Keratinocyte (primary cell): Measurements from ENCODE around the gene MDM4. TPM values are rescaled to one million over a fixed set of nuclear protein-coding genes. Genes with fewer than 3 reads are reported as not detected.
"Not testable (repeated sequence)": the region's sequence is repeated elsewhere in the genome, so short reads cannot be mapped to it uniquely, and the experiment has no call there.

ENCODE experiments used
- DNase-seq: peaks from one replicate; pipeline ENCODE4 v3.0.0-alpha.2; 2011; ENCODE audit warnings: low read depth, missing footprints, low spot score
- FAIRE-seq: peaks from 2 replicates; lab custom pipeline; 2011; peaks lifted over from hg19 to GRCh38; lab: Jason Lieb, UNC
- H2AFZ ChIP-seq: 2 replicates; pipeline ENCODE4 v1.6.0; 2012; ENCODE audit warnings: low read length, control low read depth, inconsistent platforms; ENCODE audit not compliant: control insufficient read depth
- H3K27ac ChIP-seq: 2 replicates; pipeline ENCODE4 v1.5.1; 2011; ENCODE audit warnings: low read length; ENCODE audit not compliant: control insufficient read depth, insufficient read depth
- H3K27me3 ChIP-seq: 3 replicates; pipeline ENCODE4 v1.6.0; 2011; ENCODE audit warnings: low read length; ENCODE audit not compliant: control insufficient read depth, insufficient read depth; ENCODE audit errors: extremely low read depth
- H3K36me3 ChIP-seq, 2 experiments: 2 replicates in 1 of 2; 3 replicates in 1 of 2; pipeline ENCODE4 v1.5.1; 2011; ENCODE audit warnings: low read length in 2 of 2, mild to moderate bottlenecking in 1 of 2; ENCODE audit not compliant: control insufficient read depth in 2 of 2, insufficient read depth in 2 of 2; ENCODE audit errors: extremely low read depth in 1 of 2
- H3K4me1 ChIP-seq: 3 replicates; pipeline ENCODE4 v1.5.1; 2011; ENCODE audit warnings: low read length; ENCODE audit not compliant: control insufficient read depth, insufficient read depth; ENCODE audit errors: extremely low read depth
- H3K4me2 ChIP-seq: 3 replicates; pipeline ENCODE4 v1.6.0; 2011; ENCODE audit warnings: low read depth, low read length; ENCODE audit not compliant: control insufficient read depth, insufficient read depth; ENCODE audit errors: extremely low read depth
- H3K4me3 ChIP-seq, 3 experiments: fragments of 200-600 bp in 1 of 3; sonication (generic) in 1 of 3; 2 replicates in 2 of 3; 3 replicates in 1 of 3; pipeline ENCODE4 v1.5.1; 2011 to 2016; ENCODE audit warnings: low read length in 3 of 3, mild to moderate bottlenecking in 3 of 3, control low read depth in 2 of 3, inconsistent platforms in 1 of 3, low read depth in 1 of 3, mixed read lengths in 1 of 3, mixed run types in 1 of 3, moderate library complexity in 1 of 3; ENCODE audit not compliant: control insufficient read depth in 2 of 3, insufficient read depth in 2 of 3; ENCODE audit errors: extremely low read depth in 1 of 3
- H3K79me2 ChIP-seq: 2 replicates; pipeline ENCODE4 v1.6.0; 2012; ENCODE audit warnings: low read length; ENCODE audit not compliant: control insufficient read depth, insufficient read depth
- H3K9ac ChIP-seq: 3 replicates; pipeline ENCODE4 v1.6.0; 2011; ENCODE audit warnings: low read length; ENCODE audit not compliant: control insufficient read depth, insufficient read depth; ENCODE audit errors: extremely low read depth
- H3K9me1 ChIP-seq: 3 replicates; pipeline ENCODE4 v1.6.0; 2011; ENCODE audit warnings: low read length; ENCODE audit not compliant: control insufficient read depth, insufficient read depth; ENCODE audit errors: extremely low read depth
- H3K9me3 ChIP-seq: 2 replicates; pipeline ENCODE4 v1.5.1; 2012; ENCODE audit warnings: low read depth, low read length; ENCODE audit not compliant: control insufficient read depth
- H4K20me1 ChIP-seq: 3 replicates; pipeline ENCODE4 v1.6.0; 2011; ENCODE audit warnings: low read length; ENCODE audit not compliant: control insufficient read depth, insufficient read depth; ENCODE audit errors: extremely low read depth
- EZH2 ChIP-seq: IDR thresholded peaks from one replicate; pipeline ENCODE4 v1.6.1; 2012; ENCODE audit warnings: inconsistent platforms, mild to moderate bottlenecking, low read length, moderate library complexity
- dilution Hi-C: fragments of 300-500 bp; cut with MboI; formaldehyde crosslinking; loops from one replicate; pipeline ENCODE4 v1.7.0; 2020; ENCODE audit warnings: low sequenced_read_pairs; ENCODE audit not compliant: extremely low pct_ligation_motif_present
- polyA plus RNA-seq, 5 experiments: library from polyadenylated mRNA; depleted of rRNA in 3 of 5; stranded (reverse) in 3 of 5; stranded (forward) in 1 of 5; unstranded in 1 of 5; fragments of >200 nt; gene quantifications; 1 replicate in 1 of 5; 2 replicates in 3 of 5; 3 replicates in 1 of 5; pipeline versions ENCODE4 v1.2.1 to v1.2.3, GENCODE V29; 2011 to 2012; ENCODE audit warnings: missing spikeins in 2 of 5, low read depth in 1 of 5, low replicate concordance in 1 of 5
- TF ChIP-seq, protein P1 (sequence below), 3 experiments: IDR thresholded peaks in 1 of 3; conservative IDR thresholded peaks in 1 of 3; optimal IDR thresholded peaks in 1 of 3; 2 replicates in 2 of 3; 3 replicates in 1 of 3; pipeline versions ENCODE3 to v1.5.1; 2011; ENCODE audit warnings: low read length in 3 of 3, mild to moderate bottlenecking in 3 of 3, moderate library complexity in 2 of 3, control low read depth in 1 of 3, inconsistent platforms in 1 of 3; ENCODE audit not compliant: insufficient read depth in 2 of 3; ENCODE audit errors: extremely low read depth in 1 of 3

The MDM4 gene
- polyA plus RNA-seq, 1 donor (not counting 4 experiments of a cell fraction or from before 2014, with no cell fraction given): 17.8 TPM

DNA sequence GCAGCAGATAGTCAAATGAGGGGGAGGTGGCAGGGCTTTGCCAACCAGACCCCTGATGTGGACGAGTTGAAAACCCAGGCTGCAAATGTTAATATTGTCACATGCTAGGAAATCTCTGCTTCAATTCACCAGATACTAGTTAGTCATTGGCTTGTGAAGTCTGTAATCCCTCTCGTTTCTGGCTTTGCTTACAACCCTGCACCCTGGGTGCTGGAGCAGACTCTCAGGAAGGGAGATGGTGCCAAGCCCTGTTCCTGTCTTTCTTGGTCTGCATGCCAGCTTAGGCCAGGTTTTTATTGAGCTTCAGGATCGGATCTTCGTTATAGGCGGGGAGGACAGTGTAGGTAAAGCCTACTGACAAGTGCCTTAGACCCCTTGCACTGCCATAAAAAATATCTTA, 53.3 kb downstream of the MDM4 start:
- Histone ChIP-seq H3K4me3 (no peak overlapping the region), H3K9ac (no peak overlapping the region), H3K9me1 (no peaks in the 10 kb centered on the region), H3K27ac (no peak overlapping the region), H3K36me3 (peaks cover 0 to 2% of the 10 kb centered on the region in 2 experiments), H3K4me2 (no peak overlapping the region), H2AFZ (no peak overlapping the region), H3K79me2 (no peaks in the 10 kb centered on the region), H4K20me1 (no peaks in the 10 kb centered on the region), H3K4me1 (peaks cover 24% of the 10 kb centered on the region), H3K27me3 (no peaks in the 10 kb centered on the region), H3K9me3 (peaks cover 2% of the 10 kb centered on the region)
- DNase-seq (no peak), FAIRE-seq (no peak)
- dilution Hi-C loops: no loop called here
- no peak for TF ChIP-seq EZH2
- TF ChIP-seq, protein P1, sequence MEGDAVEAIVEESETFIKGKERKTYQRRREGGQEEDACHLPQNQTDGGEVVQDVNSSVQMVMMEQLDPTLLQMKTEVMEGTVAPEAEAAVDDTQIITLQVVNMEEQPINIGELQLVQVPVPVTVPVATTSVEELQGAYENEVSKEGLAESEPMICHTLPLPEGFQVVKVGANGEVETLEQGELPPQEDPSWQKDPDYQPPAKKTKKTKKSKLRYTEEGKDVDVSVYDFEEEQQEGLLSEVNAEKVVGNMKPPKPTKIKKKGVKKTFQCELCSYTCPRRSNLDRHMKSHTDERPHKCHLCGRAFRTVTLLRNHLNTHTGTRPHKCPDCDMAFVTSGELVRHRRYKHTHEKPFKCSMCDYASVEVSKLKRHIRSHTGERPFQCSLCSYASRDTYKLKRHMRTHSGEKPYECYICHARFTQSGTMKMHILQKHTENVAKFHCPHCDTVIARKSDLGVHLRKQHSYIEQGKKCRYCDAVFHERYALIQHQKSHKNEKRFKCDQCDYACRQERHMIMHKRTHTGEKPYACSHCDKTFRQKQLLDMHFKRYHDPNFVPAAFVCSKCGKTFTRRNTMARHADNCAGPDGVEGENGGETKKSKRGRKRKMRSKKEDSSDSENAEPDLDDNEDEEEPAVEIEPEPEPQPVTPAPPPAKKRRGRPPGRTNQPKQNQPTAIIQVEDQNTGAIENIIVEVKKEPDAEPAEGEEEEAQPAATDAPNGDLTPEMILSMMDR (optimal IDR thresholded peaks at IDR 0.05 in 1 of 3, IDR thresholded peaks at IDR 0.05 in 1 of 3, conservative IDR thresholded peaks at IDR 0.05 in 1 of 3; ENCODE audit: extremely low read depth in 1 of 3, insufficient read depth in 2 of 3, low read length in 3 of 3): no peak

DNA sequence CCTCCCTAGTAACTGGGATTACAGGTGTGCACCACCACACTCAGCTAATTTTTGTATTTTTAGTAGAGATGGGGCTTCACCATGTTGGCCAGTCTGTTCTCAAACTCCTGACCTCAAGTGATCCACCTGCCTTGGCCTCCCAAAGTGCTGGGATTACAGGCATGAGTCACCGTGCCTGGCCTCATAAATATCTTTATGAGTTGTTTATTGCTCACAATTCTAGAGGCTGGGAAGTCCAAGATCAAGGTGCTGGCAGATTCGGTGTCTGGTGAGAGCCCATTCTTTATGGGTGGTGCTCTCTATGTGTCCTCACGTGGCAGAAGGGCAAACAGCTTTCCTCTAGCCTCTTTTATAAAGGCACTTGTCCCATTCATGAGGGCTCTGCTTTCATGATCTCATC, 53.8 kb downstream of the MDM4 start:
- DNase-seq, H3K9ac ChIP-seq, FAIRE-seq, H4K20me1 ChIP-seq, H3K79me2 ChIP-seq, H3K27me3 ChIP-seq, dilution Hi-C loops, H3K4me2 ChIP-seq, H3K36me3 ChIP-seq, H2AFZ ChIP-seq, H3K9me3 ChIP-seq, H3K27ac ChIP-seq, H3K9me1 ChIP-seq, H3K4me3 ChIP-seq: not testable (repeated sequence)
- H3K4me1 ChIP-seq: peaks cover 23% of the 10 kb centered on the region

DNA sequence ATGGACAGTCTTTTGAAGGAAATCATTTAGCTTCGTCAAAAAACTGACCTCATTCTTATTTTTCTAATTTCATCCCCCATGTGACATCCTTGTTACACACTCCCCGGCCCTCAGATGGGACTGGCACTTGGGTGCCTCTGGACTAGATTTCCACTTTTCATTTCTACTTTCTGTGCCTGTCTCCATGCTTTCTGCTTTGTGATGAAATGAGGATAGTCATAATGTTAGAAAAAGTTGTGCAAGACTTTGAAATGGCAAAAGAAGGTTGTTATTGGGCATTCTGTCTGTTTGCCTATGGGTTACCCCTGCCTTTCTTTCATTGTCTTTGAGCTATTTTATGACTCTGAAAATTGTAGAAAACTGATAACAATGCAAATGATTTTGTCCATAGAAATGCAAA, 54.9 kb downstream of the MDM4 start:
- no peaks in the 10 kb centered on the region for H3K27me3 ChIP-seq
- H3K36me3 ChIP-seq: peaks cover 0 to 2% of the 10 kb centered on the region in 2 experiments
- no peak overlapping the region for H2AFZ ChIP-seq
- dilution Hi-C loops: no loop called here
- H4K20me1 ChIP-seq: no peaks in the 10 kb centered on the region
- no peak overlapping the region for H3K9ac ChIP-seq
- peaks cover 2% of the 10 kb centered on the region for H3K9me3 ChIP-seq
- no peaks in the 10 kb centered on the region for H3K9me1 ChIP-seq
- H3K4me2 ChIP-seq: no peak overlapping the region
- no peak overlapping the region for H3K27ac ChIP-seq
- H3K79me2 ChIP-seq: no peaks in the 10 kb centered on the region
- no peak for TF ChIP-seq EZH2
- TF ChIP-seq, protein P1 (optimal IDR thresholded peaks at IDR 0.05 in 1 of 3, IDR thresholded peaks at IDR 0.05 in 1 of 3, conservative IDR thresholded peaks at IDR 0.05 in 1 of 3; ENCODE audit: extremely low read depth in 1 of 3, insufficient read depth in 2 of 3, low read length in 3 of 3): no peak
- H3K4me1 ChIP-seq: peaks cover 14% of the 10 kb centered on the region
- no peak overlapping the region for H3K4me3 ChIP-seq
- no peak for FAIRE-seq
- DNase-seq: no peak
